Measurements from ENCODE around the gene LONP2.
"Not testable (repeated sequence)": the region's sequence is repeated elsewhere in the genome, so short reads cannot be mapped to it uniquely, and the experiment has no call there.

LONP2 gene

DNA sequence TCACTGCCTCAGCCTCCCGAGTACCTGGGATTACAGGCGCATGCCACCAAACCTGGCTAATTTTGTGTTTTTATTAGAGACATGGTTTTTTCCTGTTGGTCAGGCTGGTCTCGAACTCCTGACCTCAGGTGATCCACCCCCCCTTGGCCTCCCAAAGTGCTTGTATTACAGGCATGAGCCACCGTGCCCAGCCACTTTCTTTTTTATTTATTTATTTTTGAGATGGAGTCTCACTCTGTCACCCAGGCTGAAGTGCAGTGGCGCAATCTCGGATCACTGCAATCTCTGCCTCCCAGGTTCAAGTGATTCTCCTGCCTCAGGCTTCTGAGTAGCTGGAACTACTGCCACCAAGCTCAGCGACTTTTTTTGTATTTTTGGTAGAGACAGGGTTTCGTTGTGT is 158.4 kb downstream of the LONP2 start:
- not testable (repeated sequence) for DNase-seq (ENCODE audit: low read depth)

DNA sequence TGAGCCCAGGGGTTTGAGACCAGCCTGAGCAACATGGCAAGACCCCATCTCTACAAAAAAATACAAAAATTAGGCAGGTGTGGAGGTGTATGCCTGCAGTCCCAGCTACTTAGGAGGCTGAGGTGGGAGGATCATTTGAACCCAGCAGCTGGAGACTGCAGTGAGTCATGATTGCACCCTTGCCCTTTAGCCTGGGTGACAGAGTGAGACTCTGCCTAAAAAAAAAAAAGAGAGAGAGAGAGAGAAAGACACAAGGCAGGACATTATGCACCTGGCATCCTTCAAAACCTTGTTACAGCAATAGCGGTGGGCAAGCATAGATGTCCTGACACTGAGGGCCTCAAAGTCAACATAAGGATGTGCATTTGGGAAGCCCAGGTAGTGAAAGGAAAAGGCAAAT is 161.1 kb downstream of the LONP2 start:
- no peak for DNase-seq (ENCODE audit: low read depth)

DNA sequence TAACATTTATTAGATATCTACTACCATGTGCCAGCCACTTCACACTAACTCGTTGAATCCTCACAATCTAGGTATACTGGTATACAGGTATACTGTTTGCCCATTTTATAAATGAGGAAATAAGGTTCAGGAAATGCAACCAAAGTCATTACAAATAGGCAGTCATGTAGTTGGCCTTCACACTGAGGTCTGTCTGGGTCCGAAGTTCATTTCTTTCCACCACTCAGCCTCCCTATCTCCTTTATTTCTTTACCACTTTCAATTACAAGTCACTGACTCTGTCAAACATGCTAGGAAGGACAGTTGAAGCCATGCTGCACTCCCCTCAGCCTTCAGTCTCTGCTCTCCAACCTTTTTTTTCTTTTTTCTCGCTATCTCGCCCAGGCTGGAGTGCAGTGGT is 161.8 kb downstream of the LONP2 start:
- DNase-seq (ENCODE audit: low read depth): no peak

All from HS-5 (cell line).